HepG2 (cell line): ENCODE measurements around the gene RAB11FIP5. TPM values are rescaled to one million over a fixed set of nuclear protein-coding genes. Genes with fewer than 3 reads are reported as not detected.

Experiments
- BRD4 ChIP-seq: sonication (generic); formaldehyde crosslinking; IDR thresholded peaks from 2 replicates; pipeline ENCODE4 v1.4.0; 2020; ENCODE audit warnings: missing genetic modification reagents
- CREB1 ChIP-seq, 2 experiments: fragments of 450-650 bp in 1 of 2; IDR thresholded peaks; 2 replicates each; pipeline ENCODE4 v1.6.1; 2016 to 2017; ENCODE audit warnings: control low read depth in 1 of 2, mild to moderate bottlenecking in 1 of 2, missing compliant biosample characterization in 1 of 2, missing genetic modification characterization in 1 of 2
- DMAP1 ChIP-seq: IDR thresholded peaks from 2 replicates; pipeline ENCODE4 v1.6.1; 2016
- GATA4 ChIP-seq: sonication (generic); IDR thresholded peaks from 2 replicates; pipeline ENCODE4 v1.6.1; 2016; ENCODE audit warnings: antibody characterized with exemption, low read depth, borderline replicate concordance
- MEF2D ChIP-seq: sonication (generic); formaldehyde crosslinking; IDR thresholded peaks from 2 replicates; pipeline ENCODE4 v1.5.1; 2020; ENCODE audit warnings: mild to moderate bottlenecking, missing genetic modification reagents
- NCOA2 ChIP-seq: sonication (generic); formaldehyde crosslinking; IDR thresholded peaks from 2 replicates; pipeline ENCODE4 v1.8.0; 2022; ENCODE audit warnings: inconsistent platforms
- PLRG1 ChIP-seq: fragments of 450-650 bp; conservative IDR thresholded peaks from 2 replicates; pipeline ENCODE4 v1.6.1; 2016
- RXRB ChIP-seq: IDR thresholded peaks from 2 replicates; pipeline ENCODE4 v1.6.1; 2016; ENCODE audit warnings: borderline replicate concordance, missing genetic modification reagents, missing compliant biosample characterization
- SCMH1 ChIP-seq: sonication (generic); formaldehyde crosslinking; IDR thresholded peaks from 2 replicates; pipeline ENCODE4 v1.9.0; 2021; ENCODE audit warnings: missing genetic modification reagents, mild to moderate bottlenecking, borderline replicate concordance
- SNRNP70 ChIP-seq: fragments of 200-400 bp; formaldehyde crosslinking; IDR thresholded peaks from 2 replicates; pipeline ENCODE4 v1.6.1; 2017; ENCODE audit warnings: mild to moderate bottlenecking, low read depth, low read length, moderate library complexity
- SP2 ChIP-seq: sonication (generic); formaldehyde crosslinking; IDR thresholded peaks from 2 replicates; pipeline ENCODE4 v1.5.1; 2020; ENCODE audit warnings: mild to moderate bottlenecking, missing genetic modification reagents
- STAG1 ChIP-seq: sonication (generic); formaldehyde crosslinking; IDR thresholded peaks from 2 replicates; pipeline ENCODE4 v1.4.0; 2020; ENCODE audit warnings: missing genetic modification reagents
- SUZ12 ChIP-seq: fragments of 150-350 bp; IDR thresholded peaks from 2 replicates; pipeline ENCODE4 v1.6.1; 2014; ENCODE audit warnings: low read depth, low read length
- TBL1XR1 ChIP-seq: fragments of 150-350 bp; IDR thresholded peaks from 2 replicates; pipeline ENCODE4 v1.6.1; 2014; ENCODE audit warnings: borderline replicate concordance, low read length; ENCODE audit not compliant: partially characterized antibody
- ZFP82 ChIP-seq: sonication (generic); formaldehyde crosslinking; IDR thresholded peaks from 2 replicates; pipeline ENCODE4 v1.5.1; 2020; ENCODE audit warnings: mild to moderate bottlenecking, missing genetic modification reagents, borderline replicate concordance
- ZFP90 ChIP-seq: sonication (generic); formaldehyde crosslinking; IDR thresholded peaks from 2 replicates; pipeline ENCODE4 v1.8.0; 2022; ENCODE audit warnings: missing genetic modification reagents, mild to moderate bottlenecking, inconsistent platforms, borderline replicate concordance
- ZMAT3 ChIP-seq: sonication (generic); formaldehyde crosslinking; conservative IDR thresholded peaks from 2 replicates; pipeline ENCODE4 v1.7.0; 2021; ENCODE audit warnings: missing genetic modification reagents
- ZNF326 ChIP-seq: sonication (generic); formaldehyde crosslinking; IDR thresholded peaks from 2 replicates; pipeline ENCODE4 v1.4.0; 2020; ENCODE audit warnings: missing genetic modification reagents, borderline replicate concordance
- ZNF556 ChIP-seq: sonication (generic); formaldehyde crosslinking; IDR thresholded peaks from 2 replicates; pipeline ENCODE4 v1.4.0; 2020; ENCODE audit warnings: mild to moderate bottlenecking, missing genetic modification reagents, borderline replicate concordance
- polyA plus RNA-seq, 8 experiments: library from polyadenylated mRNA; depleted of rRNA in 3 of 8; stranded (reverse) in 7 of 8; unstranded in 1 of 8; fragments of >200 nt; fragmentation: Illumina TruSeq in 4 of 8; extraction: Trizol in 4 of 8; gene quantifications; 2 replicates each; pipeline versions ENCODE4 v1.2.1 to v1.2.3, GENCODE V29; 2011 to 2016; ENCODE audit warnings: low read depth in 4 of 8, missing spikeins in 1 of 8, mixed read lengths in 1 of 8; ENCODE audit not compliant: insufficient read depth in 1 of 8
- total RNA-seq, 5 experiments: library from RNA; depleted of rRNA; stranded (reverse); fragments of >200 nt; fragmentation: Illumina TruSeq; extraction: Trizol; gene quantifications; 2 replicates each; pipeline ENCODE4 v1.2.3, GENCODE V29; 2016; ENCODE audit warnings: low read depth in 1 of 5
- TF ChIP-seq, protein P1 (sequence below): sonication (generic); formaldehyde crosslinking; IDR thresholded peaks from 2 replicates; pipeline ENCODE4 v1.8.0; 2023; ENCODE audit warnings: mild to moderate bottlenecking, missing genetic modification reagents
- TF ChIP-seq, protein P2 (sequence below): sonication (generic); formaldehyde crosslinking; IDR thresholded peaks from 2 replicates; pipeline ENCODE4 v1.8.1; 2023; ENCODE audit warnings: mild to moderate bottlenecking, missing genetic modification reagents
- TF ChIP-seq, protein P3 (sequence below): sonication (generic); formaldehyde crosslinking; IDR thresholded peaks from 2 replicates; pipeline ENCODE4 v1.5.1; 2020; ENCODE audit warnings: missing genetic modification reagents, mild to moderate bottlenecking, borderline replicate concordance
- TF ChIP-seq, protein P4 (sequence below): sonication (generic); formaldehyde crosslinking; IDR thresholded peaks from 2 replicates; pipeline ENCODE4 v1.4.0; 2020; ENCODE audit warnings: missing genetic modification reagents
- TF ChIP-seq, protein P5 (sequence below): sonication (generic); formaldehyde crosslinking; IDR thresholded peaks from 2 replicates; pipeline ENCODE4 v1.9.0; 2021; ENCODE audit warnings: missing genetic modification reagents, borderline replicate concordance

The RAB11FIP5 gene
- total and polyA plus RNA-seq, 2 of the 13 experiments (the other 11 are each of a cell fraction or from before 2014, with no cell fraction given) = 9.4 to 22.9 TPM

DNA sequence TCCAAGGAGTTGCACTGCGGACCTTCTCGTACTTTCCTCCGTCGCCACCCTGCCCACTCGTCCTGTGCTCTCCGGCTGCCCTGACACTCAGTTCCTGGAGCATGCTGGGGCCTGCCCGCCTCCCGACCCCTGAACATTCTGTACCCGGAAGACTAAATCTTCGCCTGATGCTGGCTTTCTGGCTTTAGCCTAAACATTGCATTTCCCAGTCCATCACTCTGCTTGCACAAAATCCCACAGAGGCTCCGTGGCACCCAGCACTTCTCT lies 40.7 kb downstream of the RAB11FIP5 start (continued):
- TF ChIP-seq MEF2D (CRISPR knock-in tag) (no peak), ZFP82 (CRISPR knock-in tag) (no peak), SP2 (CRISPR knock-in tag) (no peak), SNRNP70 (no peak), ZFP90 (CRISPR knock-in tag) (no peak; the same call in 1 of the 2 replicates), SCMH1 (no peak), NCOA2 (no peak), CREB1 (IDR thresholded peaks at IDR 0.05) (no peak), CREB1 (CRISPR knock-in tag; IDR thresholded peaks at IDR 0.05) (no peak), GATA4 (no peak), RXRB (CRISPR knock-in tag) (no peak), ZNF556 (CRISPR knock-in tag) (no peak), SUZ12 (no peak), ZNF326 (CRISPR knock-in tag) (no peak), TBL1XR1 (no peak), BRD4 (CRISPR knock-in tag) (no peak; the same call in 1 of the 2 replicates), ZMAT3 (no peak), DMAP1 (no peak), STAG1 (CRISPR knock-in tag) (no peak), PLRG1 (no peak)
- TF ChIP-seq, protein P1, sequence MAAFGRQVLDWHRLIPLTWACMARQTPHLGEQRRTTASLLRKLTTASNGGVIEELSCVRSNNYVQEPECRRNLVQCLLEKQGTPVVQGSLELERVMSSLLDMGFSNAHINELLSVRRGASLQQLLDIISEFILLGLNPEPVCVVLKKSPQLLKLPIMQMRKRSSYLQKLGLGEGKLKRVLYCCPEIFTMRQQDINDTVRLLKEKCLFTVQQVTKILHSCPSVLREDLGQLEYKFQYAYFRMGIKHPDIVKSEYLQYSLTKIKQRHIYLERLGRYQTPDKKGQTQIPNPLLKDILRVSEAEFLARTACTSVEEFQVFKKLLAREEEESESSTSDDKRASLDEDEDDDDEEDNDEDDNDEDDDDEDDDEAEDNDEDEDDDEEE (CRISPR knock-in tag) = peak; percentile 13; the same call in 1 of the 2 replicates
- TF ChIP-seq, protein P2, sequence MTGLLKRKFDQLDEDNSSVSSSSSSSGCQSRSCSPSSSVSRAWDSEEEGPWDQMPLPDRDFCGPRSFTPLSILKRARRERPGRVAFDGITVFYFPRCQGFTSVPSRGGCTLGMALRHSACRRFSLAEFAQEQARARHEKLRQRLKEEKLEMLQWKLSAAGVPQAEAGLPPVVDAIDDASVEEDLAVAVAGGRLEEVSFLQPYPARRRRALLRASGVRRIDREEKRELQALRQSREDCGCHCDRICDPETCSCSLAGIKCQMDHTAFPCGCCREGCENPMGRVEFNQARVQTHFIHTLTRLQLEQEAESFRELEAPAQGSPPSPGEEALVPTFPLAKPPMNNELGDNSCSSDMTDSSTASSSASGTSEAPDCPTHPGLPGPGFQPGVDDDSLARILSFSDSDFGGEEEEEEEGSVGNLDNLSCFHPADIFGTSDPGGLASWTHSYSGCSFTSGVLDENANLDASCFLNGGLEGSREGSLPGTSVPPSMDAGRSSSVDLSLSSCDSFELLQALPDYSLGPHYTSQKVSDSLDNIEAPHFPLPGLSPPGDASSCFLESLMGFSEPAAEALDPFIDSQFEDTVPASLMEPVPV (CRISPR knock-in tag) = 0 out of 2 replicates have a peak, but pooled peaks have one; percentile 32
- TF ChIP-seq, protein P3, sequence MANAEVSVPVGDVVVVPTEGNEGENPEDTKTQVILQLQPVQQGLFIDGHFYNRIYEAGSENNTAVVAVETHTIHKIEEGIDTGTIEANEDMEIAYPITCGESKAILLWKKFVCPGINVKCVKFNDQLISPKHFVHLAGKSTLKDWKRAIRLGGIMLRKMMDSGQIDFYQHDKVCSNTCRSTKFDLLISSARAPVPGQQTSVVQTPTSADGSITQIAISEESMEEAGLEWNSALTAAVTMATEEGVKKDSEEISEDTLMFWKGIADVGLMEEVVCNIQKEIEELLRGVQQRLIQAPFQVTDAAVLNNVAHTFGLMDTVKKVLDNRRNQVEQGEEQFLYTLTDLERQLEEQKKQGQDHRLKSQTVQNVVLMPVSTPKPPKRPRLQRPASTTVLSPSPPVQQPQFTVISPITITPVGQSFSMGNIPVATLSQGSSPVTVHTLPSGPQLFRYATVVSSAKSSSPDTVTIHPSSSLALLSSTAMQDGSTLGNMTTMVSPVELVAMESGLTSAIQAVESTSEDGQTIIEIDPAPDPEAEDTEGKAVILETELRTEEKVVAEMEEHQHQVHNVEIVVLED (CRISPR knock-in tag) = no peak
- TF ChIP-seq, protein P4, sequence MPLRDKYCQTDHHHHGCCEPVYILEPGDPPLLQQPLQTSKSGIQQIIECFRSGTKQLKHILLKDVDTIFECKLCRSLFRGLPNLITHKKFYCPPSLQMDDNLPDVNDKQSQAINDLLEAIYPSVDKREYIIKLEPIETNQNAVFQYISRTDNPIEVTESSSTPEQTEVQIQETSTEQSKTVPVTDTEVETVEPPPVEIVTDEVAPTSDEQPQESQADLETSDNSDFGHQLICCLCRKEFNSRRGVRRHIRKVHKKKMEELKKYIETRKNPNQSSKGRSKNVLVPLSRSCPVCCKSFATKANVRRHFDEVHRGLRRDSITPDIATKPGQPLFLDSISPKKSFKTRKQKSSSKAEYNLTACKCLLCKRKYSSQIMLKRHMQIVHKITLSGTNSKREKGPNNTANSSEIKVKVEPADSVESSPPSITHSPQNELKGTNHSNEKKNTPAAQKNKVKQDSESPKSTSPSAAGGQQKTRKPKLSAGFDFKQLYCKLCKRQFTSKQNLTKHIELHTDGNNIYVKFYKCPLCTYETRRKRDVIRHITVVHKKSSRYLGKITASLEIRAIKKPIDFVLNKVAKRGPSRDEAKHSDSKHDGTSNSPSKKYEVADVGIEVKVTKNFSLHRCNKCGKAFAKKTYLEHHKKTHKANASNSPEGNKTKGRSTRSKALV (CRISPR knock-in tag) = no peak
- TF ChIP-seq, protein P5, sequence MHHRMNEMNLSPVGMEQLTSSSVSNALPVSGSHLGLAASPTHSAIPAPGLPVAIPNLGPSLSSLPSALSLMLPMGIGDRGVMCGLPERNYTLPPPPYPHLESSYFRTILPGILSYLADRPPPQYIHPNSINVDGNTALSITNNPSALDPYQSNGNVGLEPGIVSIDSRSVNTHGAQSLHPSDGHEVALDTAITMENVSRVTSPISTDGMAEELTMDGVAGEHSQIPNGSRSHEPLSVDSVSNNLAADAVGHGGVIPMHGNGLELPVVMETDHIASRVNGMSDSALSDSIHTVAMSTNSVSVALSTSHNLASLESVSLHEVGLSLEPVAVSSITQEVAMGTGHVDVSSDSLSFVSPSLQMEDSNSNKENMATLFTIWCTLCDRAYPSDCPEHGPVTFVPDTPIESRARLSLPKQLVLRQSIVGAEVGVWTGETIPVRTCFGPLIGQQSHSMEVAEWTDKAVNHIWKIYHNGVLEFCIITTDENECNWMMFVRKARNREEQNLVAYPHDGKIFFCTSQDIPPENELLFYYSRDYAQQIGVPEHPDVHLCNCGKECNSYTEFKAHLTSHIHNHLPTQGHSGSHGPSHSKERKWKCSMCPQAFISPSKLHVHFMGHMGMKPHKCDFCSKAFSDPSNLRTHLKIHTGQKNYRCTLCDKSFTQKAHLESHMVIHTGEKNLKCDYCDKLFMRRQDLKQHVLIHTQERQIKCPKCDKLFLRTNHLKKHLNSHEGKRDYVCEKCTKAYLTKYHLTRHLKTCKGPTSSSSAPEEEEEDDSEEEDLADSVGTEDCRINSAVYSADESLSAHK = no peak
